Sigmoid colon (tissue), 4 donors: Measurements from ENCODE around the gene PIKFYVE.

ENCODE experiments used
- EP300 ChIP-seq, 4 donors: sonication (generic); formaldehyde crosslinking; IDR thresholded peaks; one replicate each; pipeline ENCODE4 v1.6.1; 2017; ENCODE audit warnings: antibody characterized with exemption in 4 of 4
- POLR2A ChIP-seq, 2 donors: fragments of 450-650 bp; IDR thresholded peaks; one replicate each; pipeline ENCODE4 v1.6.1; 2016; ENCODE audit warnings: antibody characterized with exemption in 2 of 2, mild to moderate bottlenecking in 2 of 2, moderate library complexity in 2 of 2
- TF ChIP-seq, protein P1 (sequence below), 4 experiments: fragments of 450-650 bp in 3 of 4; fragments of 200-600 bp in 1 of 4; IDR thresholded peaks; one replicate each; pipeline ENCODE4 v1.5.1; 2016 to 2019; ENCODE audit warnings: antibody characterized with exemption in 4 of 4, mild to moderate bottlenecking in 3 of 4, moderate library complexity in 2 of 4

DNA sequence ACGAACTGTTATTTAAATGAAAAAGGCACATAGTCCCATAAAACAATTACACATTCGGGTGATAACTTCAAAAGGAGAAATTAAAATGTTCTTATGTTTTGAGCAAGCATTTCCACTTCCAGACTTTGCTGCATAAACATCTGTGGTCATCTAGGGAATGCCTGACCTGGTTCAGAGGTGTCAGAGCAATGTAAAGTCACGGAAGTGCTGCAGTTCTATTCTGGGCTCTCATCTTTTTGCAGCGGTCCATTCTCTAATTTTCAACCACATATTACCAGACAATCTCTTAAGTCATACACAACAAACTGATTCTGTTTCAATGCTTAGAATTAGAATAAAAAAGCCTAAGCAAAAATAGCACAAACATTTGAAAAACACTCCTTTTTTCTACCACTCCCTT is 118.6 kb downstream of the PIKFYVE start:
- TF ChIP-seq, protein P1, sequence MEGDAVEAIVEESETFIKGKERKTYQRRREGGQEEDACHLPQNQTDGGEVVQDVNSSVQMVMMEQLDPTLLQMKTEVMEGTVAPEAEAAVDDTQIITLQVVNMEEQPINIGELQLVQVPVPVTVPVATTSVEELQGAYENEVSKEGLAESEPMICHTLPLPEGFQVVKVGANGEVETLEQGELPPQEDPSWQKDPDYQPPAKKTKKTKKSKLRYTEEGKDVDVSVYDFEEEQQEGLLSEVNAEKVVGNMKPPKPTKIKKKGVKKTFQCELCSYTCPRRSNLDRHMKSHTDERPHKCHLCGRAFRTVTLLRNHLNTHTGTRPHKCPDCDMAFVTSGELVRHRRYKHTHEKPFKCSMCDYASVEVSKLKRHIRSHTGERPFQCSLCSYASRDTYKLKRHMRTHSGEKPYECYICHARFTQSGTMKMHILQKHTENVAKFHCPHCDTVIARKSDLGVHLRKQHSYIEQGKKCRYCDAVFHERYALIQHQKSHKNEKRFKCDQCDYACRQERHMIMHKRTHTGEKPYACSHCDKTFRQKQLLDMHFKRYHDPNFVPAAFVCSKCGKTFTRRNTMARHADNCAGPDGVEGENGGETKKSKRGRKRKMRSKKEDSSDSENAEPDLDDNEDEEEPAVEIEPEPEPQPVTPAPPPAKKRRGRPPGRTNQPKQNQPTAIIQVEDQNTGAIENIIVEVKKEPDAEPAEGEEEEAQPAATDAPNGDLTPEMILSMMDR (IDR thresholded peaks at IDR 0.05) = no peak
- TF ChIP-seq EP300 (IDR thresholded peaks at IDR 0.05) (no peak), POLR2A (IDR thresholded peaks at IDR 0.05) (no peak)
